HG03064 (cell line): ENCODE data around the gene EMX2.

Source experiments
- ATAC-seq: cut with Tn5 transposase; IDR thresholded peaks from one replicate; pipeline ENCODE4 v1.9.1; 2021; ENCODE audit warnings: low read depth; ENCODE audit not compliant: unreplicated experiment

Gene EMX2

GRCh38 chr10:117543225-117544003 is 868 bp downstream of the EMX2 start:
- no peak for ATAC-seq

GRCh38 chr10:117544004-117544701 is 1.6 kb downstream of the EMX2 start:
- ATAC-seq: no peak

GRCh38 chr10:117544711-117545140 is 2.2 kb downstream of the EMX2 start:
- no peak for ATAC-seq

GRCh38 chr10:117545141-117546019 is 2.8 kb downstream of the EMX2 start:
- ATAC-seq: no peak

GRCh38 chr10:117546020-117546580 is 3.6 kb downstream of the EMX2 start:
- ATAC-seq: no peak

- no peak for ATAC-seq
These were observed 4.1 kb downstream of the EMX2 start for GRCh38 chr10:117546581-117547015.

- ATAC-seq: no peak
These were observed 4.6 kb downstream of the EMX2 start for GRCh38 chr10:117547016-117547715.

GRCh38 chr10:117547716-117548668 is 5.4 kb downstream of the EMX2 start:
- ATAC-seq: no peak

- ATAC-seq: no peak
These were observed 6.6 kb downstream of the EMX2 start for GRCh38 chr10:117549100-117549585.

- ATAC-seq: no peak
These were observed 7.5 kb downstream of the EMX2 start for GRCh38 chr10:117550076-117550475.

GRCh38 chr10:117550599-117551329 is 8.2 kb downstream of the EMX2 start:
- no peak for ATAC-seq

- no peak for ATAC-seq
These were observed 9.0 kb downstream of the EMX2 start for GRCh38 chr10:117551330-117552155.

GRCh38 chr10:117552156-117552631 is 9.6 kb downstream of the EMX2 start:
- ATAC-seq: no peak

- no peak for ATAC-seq
These were observed 10.2 kb downstream of the EMX2 start for GRCh38 chr10:117552701-117553141.

- ATAC-seq: no peak
These were observed 10.7 kb downstream of the EMX2 start for GRCh38 chr10:117553142-117553814.

GRCh38 chr10:117553815-117554172 is 11.2 kb downstream of the EMX2 start:
- no peak for ATAC-seq
